Measurements from ENCODE around the gene TTC7B. TPM values are rescaled to one million over a fixed set of nuclear protein-coding genes. Genes with fewer than 3 reads are reported as not detected.

The TTC7B gene
- total RNA-seq, 1 donor from 2014 or later: 3.1 TPM

DNA sequence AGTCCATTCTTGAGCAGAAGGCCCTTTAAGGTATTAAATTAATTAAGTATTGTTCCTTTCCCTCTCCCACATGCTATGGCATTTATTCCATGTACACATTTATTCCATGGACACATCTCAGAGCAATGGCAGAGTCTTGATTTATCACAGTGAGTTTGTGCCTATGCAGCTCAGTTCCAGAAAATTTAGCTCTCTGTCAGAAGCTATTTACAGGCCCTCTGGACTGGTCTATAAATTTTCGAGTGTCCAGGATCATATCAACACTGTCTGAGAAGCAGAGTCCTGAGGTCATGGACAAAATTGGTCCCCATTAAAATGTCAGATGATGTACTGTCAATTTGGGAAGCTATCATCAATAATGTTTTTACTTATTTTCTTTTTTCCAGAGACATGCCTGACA is 65.5 kb downstream of the TTC7B start:
- no peak overlapping the region for H3K4me3 Mint-ChIP-seq
- peaks cover 16% of the 10 kb centered on the region for H3K9me3 Mint-ChIP-seq
- no peak for DNase-seq (ENCODE audit: low spot score)
- H3K4me1 Mint-ChIP-seq (ENCODE audit: low read depth): no peaks in the 10 kb centered on the region
- H3K27ac Mint-ChIP-seq: no peak overlapping the region
- H3K27me3 Mint-ChIP-seq (ENCODE audit: insufficient read depth): peaks cover 22% of the 10 kb centered on the region
- no peaks in the 10 kb centered on the region for H3K36me3 Mint-ChIP-seq (ENCODE audit: low read depth)
- intact Hi-C loops (cut with micrococcal nuclease): no loop called here

- Mint-ChIP-seq H3K27me3 (ENCODE audit: insufficient read depth) (peaks cover 22% of the 10 kb centered on the region), H3K4me1 (ENCODE audit: low read depth) (no peaks in the 10 kb centered on the region), H3K9me3 (peaks cover 16% of the 10 kb centered on the region), H3K36me3 (ENCODE audit: low read depth) (no peaks in the 10 kb centered on the region), H3K4me3 (no peak overlapping the region), H3K27ac (no peak overlapping the region)
- no peak for DNase-seq (ENCODE audit: low spot score)
- intact Hi-C loops (cut with micrococcal nuclease): no loop called here
Observed at GRCh38 chr14:90750191-90750590, 66.0 kb downstream of the TTC7B start.

DNA sequence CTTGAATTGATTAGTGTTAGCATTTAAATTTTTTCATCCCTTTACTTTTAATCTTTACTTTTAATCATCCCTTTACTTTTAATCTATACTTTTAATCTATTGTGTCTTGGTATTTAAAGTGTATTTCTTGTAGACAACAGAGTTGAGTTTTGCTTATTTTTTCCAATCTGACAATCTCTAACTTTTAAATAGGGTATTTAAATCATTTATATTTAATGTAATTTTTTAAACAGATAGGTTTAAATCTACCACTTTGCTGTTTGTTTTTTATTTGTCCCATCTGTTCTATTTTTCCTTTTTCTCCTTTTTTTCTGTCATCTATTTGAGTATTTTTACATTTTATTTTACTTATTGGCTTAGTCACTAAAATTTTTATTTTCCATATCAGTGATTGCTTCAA is 68.3 kb downstream of the TTC7B start:
- H3K27me3 Mint-ChIP-seq (ENCODE audit: insufficient read depth): peaks cover 25% of the 10 kb centered on the region
- intact Hi-C loops (cut with micrococcal nuclease): no loop called here
- H3K9me3 Mint-ChIP-seq: peaks cover 16% of the 10 kb centered on the region
- no peak for DNase-seq (ENCODE audit: low spot score)
- H3K4me3 Mint-ChIP-seq: no peak overlapping the region
- H3K4me1 Mint-ChIP-seq (ENCODE audit: low read depth): no peaks in the 10 kb centered on the region
- H3K36me3 Mint-ChIP-seq (ENCODE audit: low read depth): no peaks in the 10 kb centered on the region
- no peak overlapping the region for H3K27ac Mint-ChIP-seq

DNA sequence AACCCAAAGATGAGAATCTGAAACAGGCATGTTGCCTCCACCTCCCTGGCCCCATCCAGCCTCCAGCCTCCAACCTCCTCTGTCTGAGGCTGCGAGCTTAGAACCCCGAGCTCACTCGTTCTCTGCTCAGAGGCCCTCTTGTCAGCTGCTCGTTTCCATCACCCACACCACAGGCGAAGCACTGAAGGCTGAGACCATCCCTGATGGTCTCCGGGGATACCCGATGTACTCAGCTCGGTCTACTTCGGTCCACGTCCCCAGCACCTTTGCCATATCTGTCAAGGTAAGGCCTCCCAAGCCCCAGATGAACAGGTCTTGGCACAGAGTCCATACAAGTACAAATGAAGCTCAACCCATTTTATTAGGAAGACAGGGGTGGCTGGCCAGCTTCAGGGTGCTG is 72.4 kb downstream of the TTC7B start:
- H3K4me1 Mint-ChIP-seq (ENCODE audit: low read depth): no peaks in the 10 kb centered on the region
- H3K36me3 Mint-ChIP-seq (ENCODE audit: low read depth): no peaks in the 10 kb centered on the region
- peaks cover 6% of the 10 kb centered on the region for H3K9me3 Mint-ChIP-seq
- peaks cover 30% of the 10 kb centered on the region for H3K27me3 Mint-ChIP-seq (ENCODE audit: insufficient read depth)
- DNase-seq (ENCODE audit: low spot score): no peak
- no peak overlapping the region for H3K4me3 Mint-ChIP-seq
- H3K27ac Mint-ChIP-seq: no peak overlapping the region
- intact Hi-C loops (cut with micrococcal nuclease): no loop called here

- Mint-ChIP-seq H3K27ac (no peak overlapping the region), H3K27me3 (ENCODE audit: insufficient read depth) (peaks cover 28% of the 10 kb centered on the region), H3K9me3 (peaks cover 4% of the 10 kb centered on the region), H3K4me1 (ENCODE audit: low read depth) (no peaks in the 10 kb centered on the region), H3K4me3 (no peak overlapping the region), H3K36me3 (ENCODE audit: low read depth) (no peaks in the 10 kb centered on the region)
- intact Hi-C loops (cut with micrococcal nuclease): no loop called here
- no peak for DNase-seq (ENCODE audit: low spot score)
Observed at GRCh38 chr14:90743425-90743824, 72.8 kb downstream of the TTC7B start.

GRCh38 chr14:90742729-90743128 is 73.5 kb downstream of the TTC7B start:
- intact Hi-C loops (cut with micrococcal nuclease): no loop called here
- H3K4me1 Mint-ChIP-seq (ENCODE audit: low read depth): no peaks in the 10 kb centered on the region
- H3K27ac Mint-ChIP-seq: no peak overlapping the region
- peaks cover 22% of the 10 kb centered on the region for H3K27me3 Mint-ChIP-seq (ENCODE audit: insufficient read depth)
- no peaks in the 10 kb centered on the region for H3K36me3 Mint-ChIP-seq (ENCODE audit: low read depth)
- H3K4me3 Mint-ChIP-seq: no peak overlapping the region
- no peak for DNase-seq (ENCODE audit: low spot score)
- H3K9me3 Mint-ChIP-seq: no peaks in the 10 kb centered on the region

DNA sequence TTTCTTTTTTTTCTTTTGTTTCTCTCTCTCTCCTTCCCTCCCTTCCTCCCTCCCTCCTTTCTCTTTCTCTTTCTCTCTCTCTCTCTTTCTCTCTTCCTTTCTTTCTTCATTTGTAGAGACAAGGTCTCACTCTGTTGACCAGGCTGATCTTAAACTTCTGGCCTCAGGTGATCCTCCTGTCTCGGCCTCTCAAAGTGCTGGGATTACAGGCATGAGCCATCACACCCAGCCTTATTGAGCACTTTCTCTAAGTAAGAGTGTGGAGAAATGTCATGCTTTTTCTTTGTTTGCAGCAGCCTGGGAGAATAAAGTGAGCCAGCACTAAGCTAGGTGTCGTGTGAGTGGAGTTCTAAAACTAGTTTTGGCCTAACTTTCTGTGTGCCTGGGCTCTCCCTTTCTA is 74.0 kb downstream of the TTC7B start:
- H3K27ac Mint-ChIP-seq: no peak overlapping the region

DNA sequence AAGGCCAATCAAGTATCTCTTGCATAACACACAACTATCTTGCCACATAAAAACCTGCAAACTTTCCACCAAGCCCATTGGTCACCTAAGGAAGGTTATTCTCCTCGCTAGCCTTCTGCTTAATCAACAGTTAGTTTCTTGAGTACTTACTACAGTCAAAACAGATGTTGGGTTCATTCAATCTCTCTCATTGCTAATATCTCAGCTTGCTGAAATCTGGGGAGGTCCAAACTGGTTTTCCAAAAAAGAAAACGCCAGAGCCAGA is 74.6 kb downstream of the TTC7B start:
- no peaks in the 10 kb centered on the region for H3K4me1 Mint-ChIP-seq (ENCODE audit: low read depth)
- no peak for DNase-seq (ENCODE audit: low spot score)
- H3K4me3 Mint-ChIP-seq: no peak overlapping the region

More for the DNA sequence above, 74.0 kb downstream of the TTC7B start:
- no peak for DNase-seq (ENCODE audit: low spot score)
- no peaks in the 10 kb centered on the region for H3K4me1 Mint-ChIP-seq (ENCODE audit: low read depth)
- H3K4me3 Mint-ChIP-seq: no peak overlapping the region
- intact Hi-C loops (cut with micrococcal nuclease): no loop called here
- H3K36me3 Mint-ChIP-seq (ENCODE audit: low read depth): no peaks in the 10 kb centered on the region
- no peaks in the 10 kb centered on the region for H3K9me3 Mint-ChIP-seq
- peaks cover 18% of the 10 kb centered on the region for H3K27me3 Mint-ChIP-seq (ENCODE audit: insufficient read depth)

GRCh38 chr14:90740946-90741681 is 75.1 kb downstream of the TTC7B start:
- H3K27ac Mint-ChIP-seq: no peak overlapping the region
- H3K4me1 Mint-ChIP-seq (ENCODE audit: low read depth): no peaks in the 10 kb centered on the region
- intact Hi-C loops (cut with micrococcal nuclease): no loop called here
- H3K27me3 Mint-ChIP-seq (ENCODE audit: insufficient read depth): peaks cover 14% of the 10 kb centered on the region
- H3K4me3 Mint-ChIP-seq: no peak overlapping the region
- no peaks in the 10 kb centered on the region for H3K36me3 Mint-ChIP-seq (ENCODE audit: low read depth)
- DNase-seq (ENCODE audit: low spot score): no peak
- H3K9me3 Mint-ChIP-seq: no peaks in the 10 kb centered on the region

More for the DNA sequence above, 74.6 kb downstream of the TTC7B start:
- peaks cover 17% of the 10 kb centered on the region for H3K27me3 Mint-ChIP-seq (ENCODE audit: insufficient read depth)
- no peaks in the 10 kb centered on the region for H3K9me3 Mint-ChIP-seq
- no peaks in the 10 kb centered on the region for H3K36me3 Mint-ChIP-seq (ENCODE audit: low read depth)
- H3K27ac Mint-ChIP-seq: no peak overlapping the region
- intact Hi-C loops (cut with micrococcal nuclease): no loop called here

DNA sequence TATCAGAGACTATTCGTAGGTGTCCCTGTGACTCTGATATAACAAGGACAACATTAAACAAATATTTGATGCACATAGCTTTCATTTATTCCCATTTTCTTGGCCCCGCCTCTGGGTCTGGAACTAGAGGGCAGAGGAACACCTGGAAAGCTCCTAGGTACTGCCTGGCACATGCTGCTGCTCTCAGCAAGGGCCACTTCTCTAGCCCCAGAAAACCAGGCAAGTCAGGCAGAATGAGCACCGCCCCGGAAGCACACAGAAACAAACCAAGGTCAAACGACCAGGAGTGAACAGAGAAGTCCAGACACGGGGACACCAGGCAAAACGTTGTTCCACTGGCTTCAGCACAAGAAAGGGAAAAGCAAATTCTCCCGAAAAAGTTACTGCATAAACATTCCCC is 76.1 kb downstream of the TTC7B start:
- intact Hi-C loops (cut with micrococcal nuclease): no loop called here
- H3K27ac Mint-ChIP-seq: no peak overlapping the region
- H3K4me1 Mint-ChIP-seq (ENCODE audit: low read depth): no peaks in the 10 kb centered on the region
- DNase-seq (ENCODE audit: low spot score): no peak
- peaks cover 7% of the 10 kb centered on the region for H3K27me3 Mint-ChIP-seq (ENCODE audit: insufficient read depth)
- H3K4me3 Mint-ChIP-seq: no peak overlapping the region
- no peaks in the 10 kb centered on the region for H3K9me3 Mint-ChIP-seq
- H3K36me3 Mint-ChIP-seq (ENCODE audit: low read depth): no peaks in the 10 kb centered on the region

DNA sequence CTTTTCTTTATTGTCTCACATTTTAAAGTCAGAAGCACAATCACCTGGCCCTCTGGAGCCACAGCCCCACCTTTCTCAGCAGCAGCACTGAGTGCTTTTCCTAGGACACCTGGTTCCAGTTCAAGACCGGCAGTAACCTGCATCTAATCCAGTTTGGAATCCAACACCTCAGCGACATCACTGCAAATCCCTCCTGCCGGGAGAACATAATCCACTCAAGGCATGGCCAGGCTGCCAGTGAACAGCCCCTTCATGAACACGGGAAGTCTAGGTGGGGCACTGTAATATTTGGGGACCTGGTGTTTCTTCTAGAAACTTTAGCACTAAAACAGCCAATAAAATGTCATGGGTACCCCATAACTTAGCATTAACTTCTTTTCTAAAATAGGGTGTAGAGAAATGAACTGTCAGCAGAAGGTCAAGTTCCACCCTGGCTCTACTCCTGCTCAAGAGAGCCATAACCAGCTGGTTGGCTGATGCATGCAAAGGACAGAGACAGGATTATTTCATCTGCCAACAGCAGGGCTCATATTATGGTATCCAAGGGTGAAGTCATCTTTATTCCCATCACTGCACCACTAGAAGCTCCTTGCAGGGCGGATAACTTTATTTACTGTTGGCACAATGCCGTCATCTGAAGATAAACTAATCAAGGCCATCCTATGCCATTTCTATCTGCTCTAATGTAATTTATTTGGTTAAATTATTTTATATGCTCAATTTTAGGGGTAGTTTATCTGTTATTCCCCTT is 76.7 kb downstream of the TTC7B start:
- H3K27me3 Mint-ChIP-seq (ENCODE audit: insufficient read depth): peaks cover 5% of the 10 kb centered on the region
- intact Hi-C loops (cut with micrococcal nuclease): no loop called here
- DNase-seq (ENCODE audit: low spot score): no peak

GRCh38 chr14:90733139-90733808 is 83.0 kb downstream of the TTC7B start:
- no peaks in the 10 kb centered on the region for H3K36me3 Mint-ChIP-seq (ENCODE audit: low read depth)
- DNase-seq (ENCODE audit: low spot score): no peak
- no peak overlapping the region for H3K27ac Mint-ChIP-seq
- H3K4me1 Mint-ChIP-seq (ENCODE audit: low read depth): no peaks in the 10 kb centered on the region
- intact Hi-C loops (cut with micrococcal nuclease): no loop called here
- no peaks in the 10 kb centered on the region for H3K9me3 Mint-ChIP-seq
- peaks cover 3% of the 10 kb centered on the region for H3K27me3 Mint-ChIP-seq (ENCODE audit: insufficient read depth)
- no peak overlapping the region for H3K4me3 Mint-ChIP-seq

More for the DNA sequence above, 76.7 kb downstream of the TTC7B start:
- Mint-ChIP-seq H3K36me3 (ENCODE audit: low read depth) (no peaks in the 10 kb centered on the region), H3K27ac (no peak overlapping the region), H3K9me3 (no peaks in the 10 kb centered on the region), H3K4me3 (no peak overlapping the region), H3K4me1 (ENCODE audit: low read depth) (no peaks in the 10 kb centered on the region)

GRCh38 chr14:90732718-90733117 is 83.5 kb downstream of the TTC7B start:
- Mint-ChIP-seq H3K36me3 (ENCODE audit: low read depth) (no peaks in the 10 kb centered on the region), H3K27ac (no peak overlapping the region), H3K4me3 (no peak overlapping the region), H3K27me3 (ENCODE audit: insufficient read depth) (peaks cover 3% of the 10 kb centered on the region), H3K9me3 (no peaks in the 10 kb centered on the region), H3K4me1 (ENCODE audit: low read depth) (no peaks in the 10 kb centered on the region)
- no peak for DNase-seq (ENCODE audit: low spot score)
- intact Hi-C loops (cut with micrococcal nuclease): no loop called here

All from activated T-helper 1 cell treated with anti-CD3 and anti-CD28 coated beads, Interleukin-12 subunit alpha, Interleukin-12 subunit beta, Interleukin-2, Interleukin-4 antibody, amounts not matched to agents 30 ng/mL and 10 ng/mL and 1 ng/mL, durations not matched to agents 14 hours and 24 hours and 36 hours (primary cell).